Mammary epithelial cell (primary cell): ENCODE data around the gene EXOSC6.
"Not testable (repeated sequence)": the region's sequence is repeated elsewhere in the genome, so short reads cannot be mapped to it uniquely, and the experiment has no call there.

Experiments
- EZH2 ChIP-seq: IDR thresholded peaks from 2 replicates; pipeline ENCODE4 v1.6.1; 2012; ENCODE audit warnings: low read length, inconsistent platforms, borderline replicate concordance
- TF ChIP-seq, protein P1 (sequence below), 2 donors: IDR thresholded peaks in 1 of 2; conservative IDR thresholded peaks in 1 of 2; 2 replicates each; pipeline ENCODE4 v1.5.1; 2011 to 2012; ENCODE audit warnings: inconsistent platforms in 2 of 2, low read length in 2 of 2, mild to moderate bottlenecking in 2 of 2, control low read depth in 1 of 2, low read depth in 1 of 2; ENCODE audit not compliant: insufficient read depth in 1 of 2; ENCODE audit errors: extremely low read depth in 1 of 2

DNA sequence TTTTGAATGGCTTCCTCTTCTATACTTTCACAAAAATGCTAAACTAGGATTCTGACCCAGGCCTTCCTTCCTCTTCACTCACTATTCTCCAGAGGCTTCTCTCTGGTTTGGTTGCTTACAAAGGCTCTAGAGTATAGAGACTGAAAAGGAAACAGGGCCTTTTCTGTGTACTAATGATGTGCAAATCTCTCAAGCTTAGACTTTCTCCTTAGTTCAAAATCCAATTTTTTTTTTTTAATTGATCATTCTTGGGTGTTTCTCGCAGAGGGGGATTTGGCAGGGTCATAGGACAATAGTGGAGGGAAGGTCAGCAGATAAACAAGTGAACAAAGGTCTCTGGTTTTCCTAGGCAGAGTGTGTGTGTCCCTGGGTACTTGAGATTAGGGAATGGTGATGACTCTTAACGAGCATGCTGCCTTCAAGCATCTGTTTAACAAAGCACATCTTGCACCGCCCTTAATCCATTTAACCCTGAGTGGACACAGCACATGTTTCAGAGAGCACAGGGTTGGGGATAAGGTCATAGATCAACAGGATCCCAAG lies 27.7 kb downstream of the EXOSC6 start:
- TF ChIP-seq, protein P1, sequence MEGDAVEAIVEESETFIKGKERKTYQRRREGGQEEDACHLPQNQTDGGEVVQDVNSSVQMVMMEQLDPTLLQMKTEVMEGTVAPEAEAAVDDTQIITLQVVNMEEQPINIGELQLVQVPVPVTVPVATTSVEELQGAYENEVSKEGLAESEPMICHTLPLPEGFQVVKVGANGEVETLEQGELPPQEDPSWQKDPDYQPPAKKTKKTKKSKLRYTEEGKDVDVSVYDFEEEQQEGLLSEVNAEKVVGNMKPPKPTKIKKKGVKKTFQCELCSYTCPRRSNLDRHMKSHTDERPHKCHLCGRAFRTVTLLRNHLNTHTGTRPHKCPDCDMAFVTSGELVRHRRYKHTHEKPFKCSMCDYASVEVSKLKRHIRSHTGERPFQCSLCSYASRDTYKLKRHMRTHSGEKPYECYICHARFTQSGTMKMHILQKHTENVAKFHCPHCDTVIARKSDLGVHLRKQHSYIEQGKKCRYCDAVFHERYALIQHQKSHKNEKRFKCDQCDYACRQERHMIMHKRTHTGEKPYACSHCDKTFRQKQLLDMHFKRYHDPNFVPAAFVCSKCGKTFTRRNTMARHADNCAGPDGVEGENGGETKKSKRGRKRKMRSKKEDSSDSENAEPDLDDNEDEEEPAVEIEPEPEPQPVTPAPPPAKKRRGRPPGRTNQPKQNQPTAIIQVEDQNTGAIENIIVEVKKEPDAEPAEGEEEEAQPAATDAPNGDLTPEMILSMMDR (conservative IDR thresholded peaks at IDR 0.05 in 1 of 2, IDR thresholded peaks at IDR 0.05 in 1 of 2; ENCODE audit: extremely low read depth in 1 of 2, insufficient read depth in 1 of 2, low read depth in 1 of 2, low read length in 2 of 2) = not testable (repeated sequence)
- TF ChIP-seq EZH2 = not testable (repeated sequence)
